Measurements from ENCODE around the gene FIGNL1.
A peak's percentile ranks its signal among the peaks of the same experiment; 100 is the strongest.

Gene FIGNL1

GRCh38 chr7:50411332-50411731 is 38.8 kb downstream of the FIGNL1 start:
- no peak for DNase-seq
- Mint-ChIP-seq H3K4me3 (no peak overlapping the region), H3K36me3 (peaks cover 11% of the 10 kb centered on the region), H3K4me1 (peaks cover 59% of the 10 kb centered on the region), H3K27ac (peak overlapping the region; percentile 25), H3K27me3 (no peaks in the 10 kb centered on the region), H3K9me3 (no peaks in the 10 kb centered on the region)
- CTCF ChIA-PET: interaction anchor here (1.0 to 1.2 kb wide), 2 partner anchors 52 to 206 kb away, joined by 3 read pairs; no protein-coding TSS in a partner anchor

GRCh38 chr7:50409856-50410745 is 40.0 kb downstream of the FIGNL1 start:
- DNase-seq: no peak

GRCh38 chr7:50406935-50407334 is 43.2 kb downstream of the FIGNL1 start:
- CTCF ChIA-PET: interaction anchor here (7.3 kb wide), 1 partner anchor 10 kb away, joined by 30 read pairs; no protein-coding TSS in a partner anchor
- Mint-ChIP-seq H3K4me3 (no peak overlapping the region), H3K36me3 (peaks cover 51% of the 10 kb centered on the region), H3K27ac (peak overlapping the region; percentile 20), H3K4me1 (peaks cover 65% of the 10 kb centered on the region), H3K9me3 (no peaks in the 10 kb centered on the region), H3K27me3 (no peaks in the 10 kb centered on the region)
- no peak for DNase-seq

More at GRCh38 chr7:50409856-50410745, 40.0 kb downstream of the FIGNL1 start:
- Mint-ChIP-seq H3K27me3 (no peaks in the 10 kb centered on the region), H3K27ac (peak overlapping the region; percentile 16), H3K9me3 (no peaks in the 10 kb centered on the region), H3K36me3 (peaks cover 20% of the 10 kb centered on the region), H3K4me3 (no peak overlapping the region), H3K4me1 (peaks cover 55% of the 10 kb centered on the region)
- CTCF ChIA-PET: interaction anchor here (1.0 to 1.2 kb wide), 2 partner anchors 51 to 205 kb away, joined by 3 read pairs; no protein-coding TSS in a partner anchor

- no peak for DNase-seq
- Mint-ChIP-seq H3K27ac (peak overlapping the region; percentile 46), H3K4me3 (no peak overlapping the region)
Observed at GRCh38 chr7:50405221-50405620, 44.9 kb downstream of the FIGNL1 start.

GRCh38 chr7:50404392-50404791 is 45.8 kb downstream of the FIGNL1 start:
- CTCF ChIA-PET: interaction anchor here (7.3 kb wide), 1 partner anchor 13 kb away, joined by 30 read pairs; no protein-coding TSS in a partner anchor
- H3K27ac Mint-ChIP-seq: peak overlapping the region; percentile 11
- H3K9me3 Mint-ChIP-seq: no peaks in the 10 kb centered on the region
- H3K27me3 Mint-ChIP-seq: no peaks in the 10 kb centered on the region
- no peak for DNase-seq
- H3K4me1 Mint-ChIP-seq: peaks cover 61% of the 10 kb centered on the region
- H3K36me3 Mint-ChIP-seq: peaks cover 72% of the 10 kb centered on the region
- no peak overlapping the region for H3K4me3 Mint-ChIP-seq

More at GRCh38 chr7:50405221-50405620, 44.9 kb downstream of the FIGNL1 start:
- CTCF ChIA-PET: interaction anchor here (0.7 to 7.3 kb wide), 2 partner anchors 12 to 200 kb away, joined by 3 to 30 read pairs; no protein-coding TSS in a partner anchor
- H3K27me3 Mint-ChIP-seq: no peaks in the 10 kb centered on the region
- H3K36me3 Mint-ChIP-seq: peaks cover 67% of the 10 kb centered on the region
- H3K9me3 Mint-ChIP-seq: no peaks in the 10 kb centered on the region
- peaks cover 69% of the 10 kb centered on the region for H3K4me1 Mint-ChIP-seq

- H3K27ac Mint-ChIP-seq: no peak overlapping the region
- H3K4me1 Mint-ChIP-seq: peaks cover 68% of the 10 kb centered on the region
- peaks cover 88% of the 10 kb centered on the region for H3K36me3 Mint-ChIP-seq
- no peaks in the 10 kb centered on the region for H3K9me3 Mint-ChIP-seq
- no peaks in the 10 kb centered on the region for H3K27me3 Mint-ChIP-seq
- no peak for DNase-seq
- CTCF ChIA-PET: interaction anchor here (1.8 to 3.4 kb wide), 2 partner anchors 17 to 23 kb away, joined by 5 to 15 read pairs; no protein-coding TSS in a partner anchor
- no peak overlapping the region for H3K4me3 Mint-ChIP-seq
Observed at GRCh38 chr7:50400114-50400513, 50.0 kb downstream of the FIGNL1 start.

GRCh38 chr7:50399635-50400034 is 50.5 kb downstream of the FIGNL1 start:
- CTCF ChIA-PET: interaction anchor here (0.9 to 3.4 kb wide), 3 partner anchors 18 to 32 kb away, joined by 3 to 15 read pairs (median 9); no protein-coding TSS in a partner anchor
- Mint-ChIP-seq H3K27ac (no peak overlapping the region), H3K4me3 (no peak overlapping the region), H3K36me3 (peaks cover 86% of the 10 kb centered on the region), H3K27me3 (no peaks in the 10 kb centered on the region), H3K9me3 (no peaks in the 10 kb centered on the region), H3K4me1 (peaks cover 71% of the 10 kb centered on the region)
- no peak for DNase-seq

- peaks cover 85% of the 10 kb centered on the region for H3K36me3 Mint-ChIP-seq
- CTCF ChIA-PET: interaction anchor here (0.9 to 3.4 kb wide), 3 partner anchors 18 to 31 kb away, joined by 3 to 15 read pairs (median 9); no protein-coding TSS in a partner anchor
- H3K27ac Mint-ChIP-seq: no peak overlapping the region
- H3K9me3 Mint-ChIP-seq: no peaks in the 10 kb centered on the region
- peaks cover 73% of the 10 kb centered on the region for H3K4me1 Mint-ChIP-seq
- no peak overlapping the region for H3K4me3 Mint-ChIP-seq
- H3K27me3 Mint-ChIP-seq: no peaks in the 10 kb centered on the region
- no peak for DNase-seq
Observed at GRCh38 chr7:50399206-50399605, 50.9 kb downstream of the FIGNL1 start.

- DNase-seq: no peak
- no peaks in the 10 kb centered on the region for H3K9me3 Mint-ChIP-seq
- peaks cover 85% of the 10 kb centered on the region for H3K36me3 Mint-ChIP-seq
- H3K4me3 Mint-ChIP-seq: no peak overlapping the region
- no peaks in the 10 kb centered on the region for H3K27me3 Mint-ChIP-seq
- CTCF ChIA-PET: interaction anchor here (2.1 to 3.4 kb wide), 2 partner anchors 19 to 30 kb away, joined by 9 to 15 read pairs; no protein-coding TSS in a partner anchor
- peak overlapping the region; percentile 78 for H3K27ac Mint-ChIP-seq
- peaks cover 76% of the 10 kb centered on the region for H3K4me1 Mint-ChIP-seq
Observed at GRCh38 chr7:50397971-50398324, 52.2 kb downstream of the FIGNL1 start.

GRCh38 chr7:50397320-50397970 is 52.7 kb downstream of the FIGNL1 start:
- peak overlapping the region; percentile 25 for H3K4me3 Mint-ChIP-seq
- no peaks in the 10 kb centered on the region for H3K9me3 Mint-ChIP-seq
- H3K4me1 Mint-ChIP-seq: peaks cover 78% of the 10 kb centered on the region
- peaks cover 85% of the 10 kb centered on the region for H3K36me3 Mint-ChIP-seq
- CTCF ChIA-PET: interaction anchor here (2.1 to 3.4 kb wide), 2 partner anchors 20 to 30 kb away, joined by 9 to 15 read pairs; no protein-coding TSS in a partner anchor
- H3K27ac Mint-ChIP-seq: peak overlapping the region; percentile 78
- no peaks in the 10 kb centered on the region for H3K27me3 Mint-ChIP-seq
- DNase-seq: peak; percentile 48

GRCh38 chr7:50396856-50397255 is 53.3 kb downstream of the FIGNL1 start:
- Mint-ChIP-seq H3K4me3 (peak overlapping the region; percentile 55), H3K9me3 (no peaks in the 10 kb centered on the region), H3K27me3 (no peaks in the 10 kb centered on the region), H3K36me3 (peaks cover 85% of the 10 kb centered on the region), H3K27ac (peak overlapping the region; percentile 78), H3K4me1 (peaks cover 78% of the 10 kb centered on the region)
- DNase-seq: no peak
- CTCF ChIA-PET: interaction anchor here (0.6 to 3.4 kb wide), 2 partner anchors 20 to 251 kb away, joined by 3 to 15 read pairs; no protein-coding TSS in a partner anchor

- Mint-ChIP-seq H3K4me3 (peak overlapping the region; percentile 63), H3K9me3 (no peaks in the 10 kb centered on the region), H3K4me1 (peaks cover 90% of the 10 kb centered on the region), H3K27me3 (no peaks in the 10 kb centered on the region), H3K36me3 (peaks cover 85% of the 10 kb centered on the region), H3K27ac (peak overlapping the region; percentile 96)
- DNase-seq: no peak
- CTCF ChIA-PET: interaction anchor here (1.1 kb wide), 2 partner anchors 26 to 189 kb away, joined by 3 to 7 read pairs; no protein-coding TSS in a partner anchor
Observed at GRCh38 chr7:50394315-50394714, 55.8 kb downstream of the FIGNL1 start.
